Esophagus (tissue), 2 donors: ENCODE measurements around the gene RYK. TPM values are rescaled to one million over a fixed set of nuclear protein-coding genes. Genes with fewer than 3 reads are reported as not detected.

Experiments used
- H3K27ac ChIP-seq, 2 donors: one replicate each; pipeline ENCODE4 v1.5.1; 2013; ENCODE audit warnings: low read depth in 2 of 2, mild to moderate bottlenecking in 2 of 2, inconsistent platforms in 1 of 2, low read length in 1 of 2, moderate library complexity in 1 of 2
- H3K27me3 ChIP-seq, 2 donors: one replicate each; pipeline ENCODE4 v1.6.1; 2013; ENCODE audit warnings: low read length in 2 of 2, control low read depth in 1 of 2, mild to moderate bottlenecking in 1 of 2; ENCODE audit not compliant: insufficient read depth in 2 of 2, control insufficient read depth in 1 of 2
- H3K36me3 ChIP-seq, 2 donors: one replicate each; pipeline ENCODE4 v1.6.1; 2013; ENCODE audit warnings: low read length in 1 of 2; ENCODE audit not compliant: control insufficient read depth in 2 of 2, insufficient read depth in 2 of 2
- H3K4me1 ChIP-seq, 2 donors: one replicate each; pipeline ENCODE4 v1.6.1; 2013; ENCODE audit warnings: low read length in 1 of 2; ENCODE audit not compliant: control insufficient read depth in 2 of 2, insufficient read depth in 2 of 2
- H3K4me3 ChIP-seq, 2 donors: one replicate each; pipeline ENCODE4 v1.5.1; 2013; ENCODE audit warnings: low read length in 2 of 2, mild to moderate bottlenecking in 2 of 2, low read depth in 1 of 2, moderate library complexity in 1 of 2
- H3K9me3 ChIP-seq, 2 donors: one replicate each; pipeline ENCODE4 v1.6.1; 2013; ENCODE audit warnings: mild to moderate bottlenecking in 2 of 2, low read depth in 1 of 2, low read length in 1 of 2, moderate library complexity in 1 of 2; ENCODE audit not compliant: control insufficient read depth in 2 of 2, insufficient read depth in 1 of 2
- WGBS, 2 donors: extraction: QIAGEN DNeasy Blood & Tissue Kit; methylation state at CpG; one replicate each; pipeline ENCODE4 v1.1.7; 2013; 5-methylcytosine and 5-hydroxymethylcytosine counted together
- polyA plus RNA-seq, 2 donors: library from polyadenylated mRNA; stranded (reverse); fragments of 200-250 nt; gene quantifications; one replicate each; pipeline ENCODE4 v1.2.3, GENCODE V29; 2013
- donor health status: healthy with polysubstance abuse.
- donor health status: Bipolar disorder and iron deficiency.

The RYK gene
- polyA plus RNA-seq, 2 donors, result 24.7 to 25.4 TPM

DNA sequence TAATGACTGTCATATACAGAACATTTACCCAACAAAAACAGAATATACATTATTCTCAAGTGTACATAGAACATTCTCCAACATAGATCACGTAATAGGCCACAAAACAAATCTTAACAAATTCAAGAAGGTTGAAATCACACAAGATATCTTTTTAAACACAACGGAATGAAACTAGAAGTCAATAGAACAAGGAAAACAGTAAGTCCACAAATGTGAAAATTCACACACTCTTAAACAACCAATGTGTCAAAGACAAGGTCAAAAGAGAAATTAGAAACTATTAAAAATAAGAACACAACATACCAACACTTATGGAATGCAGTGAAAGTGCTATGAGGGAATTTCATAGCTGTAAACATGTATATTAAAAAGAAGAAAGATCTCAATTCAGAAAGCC is 139.7 kb downstream of the RYK start:
- no peaks in the 10 kb centered on the region for H3K36me3 ChIP-seq
- H3K9me3 ChIP-seq, result no peaks in the 10 kb centered on the region
- H3K27me3 ChIP-seq, result no peaks in the 10 kb centered on the region
- no peak overlapping the region for H3K27ac ChIP-seq
- WGBS, 2 donors, result 79 to 91% methylated on average over 2 of the region's 2 CpGs
- H3K4me1 ChIP-seq, result no peaks in the 10 kb centered on the region
- no peak overlapping the region for H3K4me3 ChIP-seq

Other genes with a start within 250 kb of the RYK start
- gene SLCO2A1, start 220.9 kb downstream of the RYK start, polyA plus RNA-seq, result 1 to 10 TPM; 4.9 to 6.2 TPM
- gene AMOTL2, start 123.6 kb upstream of the RYK start, polyA plus RNA-seq, result 10 to 100 TPM; 21.2 to 23.2 TPM
- gene ANAPC13, start 235.1 kb upstream of the RYK start, polyA plus RNA-seq, result 10 to 100 TPM; 15.7 to 33.0 TPM
- gene CEP63, start 235.2 kb upstream of the RYK start, polyA plus RNA-seq, result 10 to 100 TPM; 10.1 to 11.7 TPM